ENCODE results near the gene HCRTR1. TPM values are rescaled to one million over a fixed set of nuclear protein-coding genes. Genes with fewer than 3 reads are reported as not detected.

HCRTR1 gene
- total and polyA plus RNA-seq, 2 donors (not counting 3 experiments of a cell fraction or from before 2014, with no cell fraction given), result 0.93 to 1.5 TPM

DNA sequence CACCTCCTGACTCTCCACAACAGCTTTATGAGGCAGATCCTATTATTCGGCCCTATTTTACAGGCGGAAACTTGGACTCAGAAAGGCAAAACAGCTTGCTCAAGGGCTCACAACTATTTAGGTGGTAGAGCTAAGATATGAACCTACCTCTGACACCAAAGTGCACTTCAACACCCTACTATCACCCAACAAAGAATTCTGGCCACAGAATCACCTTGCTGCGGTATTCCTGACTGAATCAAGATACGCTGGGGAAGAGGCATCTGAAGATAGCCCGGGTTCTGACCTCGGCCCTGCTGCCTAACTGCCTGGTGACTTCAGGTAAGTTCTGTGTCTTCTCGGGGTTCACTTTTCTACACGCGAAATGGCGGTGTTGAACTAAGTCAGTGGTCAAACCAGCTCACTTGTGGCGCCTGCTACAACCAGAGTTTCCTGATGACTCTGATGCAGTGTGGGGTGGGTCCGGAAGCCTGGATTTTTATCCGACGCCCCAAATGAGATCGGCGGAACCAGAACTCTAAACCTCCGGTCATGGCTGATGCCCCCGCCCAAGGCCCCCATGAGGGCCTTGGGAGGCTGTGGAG, 26.6 kb downstream of the HCRTR1 start:
- CTCF ChIA-PET, result interaction anchor here (0.6 to 1.4 kb wide), 5 partner anchors 11 to 172 kb away, joined by 3 to 9 read pairs (median 4); partner anchors contain the start of gene SPOCD1
- Histone ChIP-seq H3K27me3 (ENCODE audit: control insufficient read depth in 2 of 2, insufficient read depth in 2 of 2, low read length in 2 of 2) (no peaks in the 10 kb centered on the region), H3K9ac (replicated peaks; ENCODE audit: extremely low read depth, insufficient read depth, low read length) (peak overlapping the region; percentile 87), H3K4me3 (replicated peaks in 1 of 3; ENCODE audit: insufficient read depth in 1 of 3, low read depth in 1 of 3, low read length in 3 of 3) (peak overlapping the region; percentile 53 to 93 (median 68)), H3K9me3 (replicated peaks; ENCODE audit: control insufficient read depth, insufficient read depth, low read length) (no peaks in the 10 kb centered on the region), H4K20me1 (replicated peaks; ENCODE audit: control insufficient read depth, extremely low read depth, insufficient read depth, low read length) (no peaks in the 10 kb centered on the region), H3K36me3 (ENCODE audit: control insufficient read depth in 2 of 2, extremely low read depth in 1 of 2, insufficient read depth in 2 of 2, low read length in 2 of 2) (no peaks in the 10 kb centered on the region), H3K79me2 (ENCODE audit: control insufficient read depth, insufficient read depth, low read length) (peaks cover 41% of the 10 kb centered on the region), H3K27ac (ENCODE audit: insufficient read depth, low read depth, low read length) (peak overlapping the region; percentile 90), H3K9me1 (replicated peaks; ENCODE audit: control insufficient read depth, extremely low read depth, insufficient read depth, low read length) (no peaks in the 10 kb centered on the region), H3K4me1 (ENCODE audit: control insufficient read depth, extremely low read depth, insufficient read depth, low read length) (peaks cover 22% of the 10 kb centered on the region), H2AFZ (ENCODE audit: low read depth, low read length) (peak overlapping the region; percentile 92), H3K4me2 (ENCODE audit: insufficient read depth, low read length) (peak overlapping the region; percentile 97)
- dilution Hi-C loops (cut with MboI; ENCODE audit: extremely low pct_ligation_motif_present, low sequenced_read_pairs), result no loop called here
- POLR2A ChIA-PET, result no interaction called here
- TSS peak; percentile 58 for BruUV-seq (replicated peaks)
- FAIRE-seq, result no peak
- DNase-seq (ENCODE audit: low read depth, low spot score), result no peak
- TF ChIP-seq POLR2A (IDR thresholded peaks at IDR 0.05; ENCODE audit: low read depth, low read length) (peak; percentile 43), EZH2 (IDR thresholded peaks at IDR 0.05; ENCODE audit: borderline replicate concordance, low read depth, low read length, severe bottlenecking) (no peak)
- TF ChIP-seq, protein P1, sequence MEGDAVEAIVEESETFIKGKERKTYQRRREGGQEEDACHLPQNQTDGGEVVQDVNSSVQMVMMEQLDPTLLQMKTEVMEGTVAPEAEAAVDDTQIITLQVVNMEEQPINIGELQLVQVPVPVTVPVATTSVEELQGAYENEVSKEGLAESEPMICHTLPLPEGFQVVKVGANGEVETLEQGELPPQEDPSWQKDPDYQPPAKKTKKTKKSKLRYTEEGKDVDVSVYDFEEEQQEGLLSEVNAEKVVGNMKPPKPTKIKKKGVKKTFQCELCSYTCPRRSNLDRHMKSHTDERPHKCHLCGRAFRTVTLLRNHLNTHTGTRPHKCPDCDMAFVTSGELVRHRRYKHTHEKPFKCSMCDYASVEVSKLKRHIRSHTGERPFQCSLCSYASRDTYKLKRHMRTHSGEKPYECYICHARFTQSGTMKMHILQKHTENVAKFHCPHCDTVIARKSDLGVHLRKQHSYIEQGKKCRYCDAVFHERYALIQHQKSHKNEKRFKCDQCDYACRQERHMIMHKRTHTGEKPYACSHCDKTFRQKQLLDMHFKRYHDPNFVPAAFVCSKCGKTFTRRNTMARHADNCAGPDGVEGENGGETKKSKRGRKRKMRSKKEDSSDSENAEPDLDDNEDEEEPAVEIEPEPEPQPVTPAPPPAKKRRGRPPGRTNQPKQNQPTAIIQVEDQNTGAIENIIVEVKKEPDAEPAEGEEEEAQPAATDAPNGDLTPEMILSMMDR (IDR thresholded peaks at IDR 0.05; ENCODE audit: extremely low read depth in 1 of 2, insufficient read depth in 1 of 2, low read depth in 1 of 2, low read length in 2 of 2), result no peak
- intact Hi-C loops (cut with micrococcal nuclease), result loop anchor here (2.0 to 10.0 kb wide), 2 partner anchors 55 to 291 kb away; partner anchors contain the start of gene PTP4A2

Measured in endothelial cell of umbilical vein (primary cell).